Hematopoietic multipotent progenitor cell (in vitro differentiated cells): ENCODE measurements around the gene SIVA1. TPM values are rescaled to one million over a fixed set of nuclear protein-coding genes. Genes with fewer than 3 reads are reported as not detected.

ENCODE experiments used
- DNase-seq, 3 donors: peaks; one replicate each; pipeline ENCODE4 v3.0.0-alpha.2; 2011 to 2015; ENCODE audit warnings: low read depth in 2 of 3, low spot score in 2 of 3
- total RNA-seq: library from RNA; depleted of rRNA; stranded (reverse); fragments of >200 nt; gene quantifications from one replicate; pipeline ENCODE4 v1.2.3, GENCODE V29; 2012

Gene SIVA1
- total RNA-seq, 1 donor = 89.9 TPM

DNA sequence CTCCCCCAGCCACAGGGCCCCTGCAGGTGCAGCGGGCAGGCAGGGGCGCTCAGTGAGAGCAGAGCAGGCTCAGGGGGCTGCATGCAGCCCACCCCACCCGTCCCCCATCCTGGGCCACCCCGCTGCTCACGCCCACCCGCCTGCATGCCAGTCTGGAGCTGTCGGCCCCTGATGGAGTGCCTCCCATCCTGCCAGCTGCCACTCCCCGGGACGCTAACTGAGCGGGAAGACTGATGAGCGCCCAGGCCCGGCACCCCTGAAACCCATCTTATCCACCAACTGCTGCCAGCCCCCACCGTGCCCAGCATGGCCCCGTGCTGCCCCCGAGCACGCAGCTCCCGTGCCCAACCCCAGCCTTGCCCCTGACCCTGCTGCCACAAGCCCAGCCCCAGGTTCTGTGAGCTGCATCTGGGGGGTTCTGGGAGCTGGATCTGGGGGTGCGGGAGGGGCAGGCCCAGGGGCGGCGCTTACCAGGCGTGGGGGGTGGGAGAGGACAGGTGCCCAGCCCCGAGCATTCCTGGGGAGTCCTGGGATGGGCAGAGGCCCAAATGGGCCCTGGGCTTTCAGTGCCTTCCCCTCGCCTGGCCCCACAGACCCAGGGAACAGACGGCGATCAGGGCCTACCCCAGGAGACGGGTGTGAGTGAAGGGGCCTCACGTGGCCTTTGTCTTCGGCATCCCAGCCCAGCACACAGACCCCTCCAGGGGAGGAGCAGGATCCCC lies 29.3 kb downstream of the SIVA1 start:
- DNase-seq = no peak

DNA sequence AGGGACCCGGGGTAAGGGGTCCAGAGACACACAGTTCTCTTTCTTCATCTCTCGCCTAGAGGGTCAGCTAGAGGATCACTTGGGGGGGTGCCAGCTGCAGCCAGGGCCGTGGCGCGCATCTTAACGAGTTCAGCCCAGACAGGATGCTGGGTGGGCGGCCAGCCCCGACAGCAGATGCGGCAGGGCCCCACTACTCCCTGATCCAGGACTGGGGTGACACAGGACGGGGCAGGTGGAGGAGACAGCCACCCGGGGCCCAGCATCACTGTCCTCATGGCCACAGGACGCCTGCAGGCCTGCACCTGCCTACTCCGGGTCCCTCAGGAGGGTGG lies 29.8 kb downstream of the SIVA1 start:
- no peak for DNase-seq

DNA sequence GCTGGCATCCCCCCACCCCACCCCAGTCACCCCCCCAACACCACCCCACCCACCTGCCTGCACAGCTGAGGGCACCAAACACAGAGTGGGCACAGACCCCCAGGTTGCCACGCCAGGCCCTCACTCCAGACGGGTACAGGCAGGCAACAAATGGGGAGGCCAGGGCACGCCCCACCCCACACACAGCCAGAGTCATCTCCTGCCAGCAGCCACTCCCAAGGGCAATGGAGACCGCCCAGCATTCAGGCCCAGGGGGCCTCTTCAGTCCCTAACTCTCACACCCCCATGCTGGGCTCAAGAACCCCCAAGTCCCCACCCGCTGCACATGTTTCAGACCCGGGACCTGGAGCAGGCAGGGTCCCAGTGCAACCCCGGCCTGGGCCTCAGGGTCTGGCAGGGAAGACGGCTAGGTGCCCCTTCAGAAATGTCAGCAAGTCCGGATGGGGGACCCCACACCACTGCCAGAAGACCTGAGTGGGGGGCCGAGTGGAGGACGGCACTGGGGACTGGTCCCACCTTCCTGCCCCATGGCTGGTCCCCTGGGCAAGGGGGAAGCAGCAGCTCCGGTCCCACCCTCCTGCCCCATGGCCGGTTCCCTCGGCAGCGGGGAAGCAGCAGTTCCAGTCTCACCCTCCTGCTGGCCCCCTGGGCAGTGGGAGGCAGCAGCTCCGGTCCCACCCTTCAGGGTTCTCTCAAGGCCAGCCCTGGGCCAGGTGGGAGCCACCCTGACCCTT lies 30.7 kb downstream of the SIVA1 start:
- no peak for DNase-seq

- no peak for DNase-seq
Observed at GRCh38 chr14:104784218-104784568, 31.2 kb downstream of the SIVA1 start.

- peak in 1 of 3 donors; percentile 30 for DNase-seq
Observed at GRCh38 chr14:104784846-104785707, 32.1 kb downstream of the SIVA1 start.

DNA sequence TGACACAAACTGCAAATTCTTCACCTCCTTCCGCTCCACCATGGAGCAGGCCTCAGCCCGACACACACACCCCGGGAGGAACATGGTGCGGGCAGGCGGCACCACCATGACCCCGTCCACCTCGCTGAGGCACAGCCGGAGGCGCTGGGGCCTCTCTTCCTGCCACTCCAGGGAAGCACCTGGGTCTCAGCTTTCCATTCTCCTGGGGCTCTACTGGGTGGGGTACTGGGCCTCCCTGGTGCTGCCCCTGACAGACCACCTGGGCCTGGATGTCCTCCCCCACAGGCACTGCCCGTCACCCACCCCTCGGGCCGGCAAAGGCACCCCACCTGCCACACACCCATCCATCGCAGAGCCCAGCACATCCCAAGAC lies 32.7 kb downstream of the SIVA1 start:
- no peak for DNase-seq

- peak in 2 of 3 donors; percentile 43 to 50 for DNase-seq
Observed at GRCh38 chr14:104786091-104786586, 33.2 kb downstream of the SIVA1 start.

- no peak for DNase-seq
Observed at GRCh38 chr14:104786726-104787675, 34.1 kb downstream of the SIVA1 start.

- DNase-seq = peak in 1 of 3 donors; percentile 62
Observed at GRCh38 chr14:104787736-104788135, 34.8 kb downstream of the SIVA1 start.

DNA sequence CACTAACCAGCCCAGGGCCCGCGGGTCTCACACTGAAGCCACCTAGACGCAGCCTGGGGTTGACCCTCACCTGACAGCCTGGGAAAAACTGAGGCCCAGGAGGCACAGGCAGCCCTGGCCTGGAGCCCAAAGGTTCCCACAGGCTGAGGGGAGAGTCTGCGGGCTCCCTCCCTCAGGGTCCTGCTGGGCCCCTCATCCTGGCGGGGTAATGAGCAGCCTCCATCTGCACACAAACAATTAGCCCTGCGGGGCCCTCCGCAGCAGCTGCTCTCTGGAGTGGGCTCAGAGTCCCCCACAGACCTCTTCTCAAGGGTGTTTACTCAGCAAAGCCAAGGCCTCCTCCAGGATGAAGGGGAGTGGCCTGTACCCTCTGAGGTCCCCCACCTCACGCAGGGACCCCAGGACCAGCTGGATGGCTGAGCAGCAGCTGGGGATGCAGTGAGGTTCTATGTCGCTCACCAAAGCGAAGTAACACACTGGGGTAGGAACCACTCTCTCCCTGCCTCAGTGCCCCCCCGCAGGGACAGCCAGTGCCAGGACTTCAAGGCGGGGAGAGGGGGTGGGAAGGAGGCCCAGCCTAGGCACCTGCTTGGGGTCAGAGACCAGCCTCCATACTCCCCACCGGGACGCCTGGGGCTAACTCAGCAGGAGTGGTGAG lies 35.3 kb downstream of the SIVA1 start:
- DNase-seq = no peak

DNA sequence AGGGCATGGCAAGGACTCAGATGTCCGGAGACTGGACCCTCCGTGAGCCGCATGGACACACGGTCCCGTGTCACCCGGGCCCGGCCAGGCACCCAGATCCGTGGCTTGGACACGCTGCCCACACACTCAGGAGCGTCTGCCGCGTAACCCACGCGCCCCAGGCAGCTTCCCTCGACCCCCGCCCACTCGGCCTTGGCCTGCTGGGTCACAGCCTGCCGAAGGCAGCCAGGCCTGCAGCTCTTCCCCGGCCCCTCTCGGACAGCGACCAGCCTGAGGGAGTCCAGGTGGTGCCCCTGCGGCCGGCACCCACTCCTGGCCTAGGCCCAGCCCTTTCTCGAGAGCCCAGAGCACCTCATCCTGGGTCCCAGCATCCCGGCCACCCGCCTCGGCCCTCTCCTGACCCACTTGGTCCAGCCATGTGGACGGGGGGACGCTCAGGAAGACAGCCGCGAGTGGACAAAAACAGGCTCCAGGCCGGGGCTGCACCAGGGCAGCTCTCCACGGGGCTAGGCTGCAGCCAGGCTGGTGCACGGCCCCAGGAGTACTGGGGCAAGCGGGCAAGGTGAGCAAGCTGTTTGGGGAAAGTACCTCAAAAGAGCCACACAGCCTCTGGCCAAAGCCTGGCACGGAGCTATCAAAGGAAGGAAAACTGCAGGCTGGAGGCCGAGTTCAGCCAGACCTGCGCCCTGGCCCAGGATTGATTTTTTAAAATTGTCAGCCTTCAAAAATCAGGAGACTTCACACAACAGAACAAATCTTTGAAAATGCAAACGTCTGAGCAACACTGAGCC lies 36.1 kb downstream of the SIVA1 start:
- DNase-seq = no peak

DNA sequence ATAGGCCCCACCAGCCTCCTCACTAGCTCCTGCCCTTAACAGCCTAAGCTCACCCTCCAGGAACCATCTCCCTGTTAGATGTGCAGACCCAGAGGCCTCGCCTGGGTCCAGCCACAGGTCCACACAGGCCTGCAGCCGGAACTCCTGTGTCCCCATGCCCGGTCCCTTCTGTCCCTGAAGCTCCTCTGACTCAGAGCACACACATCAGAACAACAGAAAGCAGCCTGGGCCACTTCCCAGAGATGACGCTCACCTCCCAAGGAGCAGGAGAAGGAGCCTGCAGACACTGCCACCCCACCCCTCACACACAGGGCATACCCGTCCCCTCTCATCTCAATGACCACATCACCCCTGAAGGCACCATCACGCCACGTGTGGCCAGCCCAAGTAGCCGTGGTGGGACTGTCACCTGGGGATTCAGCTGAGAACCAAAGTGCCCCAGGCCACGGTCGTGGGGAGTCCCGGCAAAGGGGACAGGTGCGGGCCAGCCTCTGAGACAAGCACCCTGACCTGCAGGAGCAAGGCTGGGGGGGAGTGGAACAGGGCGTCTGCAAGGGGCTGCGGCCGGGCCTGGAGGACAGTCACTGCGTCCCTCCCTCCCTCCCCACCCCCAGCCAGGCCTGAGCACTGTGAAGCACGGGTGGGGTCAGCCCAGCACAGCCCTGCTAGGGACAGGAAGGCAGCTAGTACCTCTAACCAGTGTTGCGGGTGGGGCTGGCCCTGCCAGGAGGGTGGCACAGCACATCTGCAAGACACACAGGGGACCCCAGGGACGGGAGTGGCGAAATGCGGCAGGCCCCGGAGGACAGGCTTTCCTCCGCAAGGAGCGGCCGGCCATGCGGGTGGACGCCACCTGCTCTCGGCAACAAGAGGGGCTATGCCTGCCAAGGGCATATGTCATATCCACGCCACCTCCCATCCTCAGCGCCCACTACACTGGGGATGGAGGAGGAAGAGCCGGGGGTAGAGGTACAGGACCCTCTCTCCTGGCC lies 37.1 kb downstream of the SIVA1 start:
- DNase-seq = no peak

- DNase-seq = no peak
Observed at GRCh38 chr14:104791425-104791824, 38.5 kb downstream of the SIVA1 start.

DNA sequence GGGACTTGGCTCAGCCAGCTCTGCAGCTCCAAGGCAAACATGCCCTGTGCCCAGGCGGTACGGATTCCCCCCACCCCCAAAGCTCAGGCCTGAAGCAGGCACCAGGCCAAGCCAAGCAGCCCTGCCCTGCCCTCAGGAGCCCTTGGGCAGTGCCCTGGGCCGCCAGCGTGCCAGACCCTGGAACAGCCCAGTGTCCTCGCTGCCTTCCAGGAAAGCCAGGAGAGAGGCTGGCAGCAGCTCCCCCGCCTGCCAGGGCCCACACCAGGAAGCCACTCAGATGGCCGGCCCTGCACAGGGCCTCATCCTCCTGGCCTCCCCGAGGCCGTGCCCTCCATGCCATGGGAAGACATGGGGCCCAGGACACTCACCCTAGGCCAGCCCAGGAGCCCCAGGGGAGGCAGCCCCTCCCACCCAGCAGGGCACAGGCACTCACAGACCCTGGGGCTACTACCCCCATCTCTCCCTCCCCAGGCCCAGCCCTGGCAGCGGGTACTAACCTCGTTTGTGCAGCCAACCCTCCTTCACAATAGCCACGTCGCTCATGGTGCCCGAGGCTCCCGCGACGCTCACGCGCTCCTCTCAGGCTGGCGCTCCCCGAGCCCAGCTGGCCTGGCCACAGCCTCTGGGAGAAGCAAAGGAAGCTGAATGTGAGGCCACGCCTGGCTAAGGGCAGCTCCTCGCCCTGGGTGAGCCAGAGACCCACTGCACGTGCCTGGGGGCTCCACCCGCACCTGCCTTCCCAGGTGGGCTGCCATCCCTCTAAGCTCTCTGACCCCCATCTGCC lies 39.3 kb downstream of the SIVA1 start:
- no peak for DNase-seq

GRCh38 chr14:104792945-104793702 lies 40.2 kb downstream of the SIVA1 start:
- no peak for DNase-seq

- DNase-seq = no peak
Observed at GRCh38 chr14:104793703-104793959, 40.7 kb downstream of the SIVA1 start.

DNA sequence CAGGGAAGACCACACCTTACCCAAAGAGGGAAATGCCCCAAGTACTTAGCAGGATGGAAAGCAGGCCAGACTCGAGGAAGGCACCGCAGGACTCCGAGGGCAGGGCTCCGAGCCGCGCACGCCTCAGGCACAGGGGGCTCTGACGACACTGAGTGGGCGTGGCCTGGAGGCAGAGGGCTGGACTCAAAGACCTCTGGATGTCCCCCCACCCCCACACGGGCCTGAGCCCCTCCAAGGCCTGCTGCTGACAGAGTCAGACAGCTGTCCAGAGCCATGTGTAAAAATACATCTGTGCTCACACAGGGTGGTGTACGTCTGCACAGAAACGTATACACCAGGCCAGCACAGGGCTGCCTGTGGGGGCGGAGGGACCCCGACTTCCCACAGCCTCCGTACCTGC lies 41.2 kb downstream of the SIVA1 start:
- DNase-seq = no peak
